HG03432 (cell line): Measurements from ENCODE around the gene PRR5L.
A peak's percentile ranks its signal among the peaks of the same experiment; 100 is the strongest.

Experiments used
- ATAC-seq: cut with Tn5 transposase; IDR thresholded peaks from one replicate; pipeline ENCODE4 v1.9.1; 2021; ENCODE audit warnings: mild to moderate bottlenecking, moderate library complexity; ENCODE audit not compliant: unreplicated experiment

The PRR5L gene

GRCh38 chr11:36376009-36376887 is 80.2 kb downstream of the PRR5L start:
- ATAC-seq, result no peak

DNA sequence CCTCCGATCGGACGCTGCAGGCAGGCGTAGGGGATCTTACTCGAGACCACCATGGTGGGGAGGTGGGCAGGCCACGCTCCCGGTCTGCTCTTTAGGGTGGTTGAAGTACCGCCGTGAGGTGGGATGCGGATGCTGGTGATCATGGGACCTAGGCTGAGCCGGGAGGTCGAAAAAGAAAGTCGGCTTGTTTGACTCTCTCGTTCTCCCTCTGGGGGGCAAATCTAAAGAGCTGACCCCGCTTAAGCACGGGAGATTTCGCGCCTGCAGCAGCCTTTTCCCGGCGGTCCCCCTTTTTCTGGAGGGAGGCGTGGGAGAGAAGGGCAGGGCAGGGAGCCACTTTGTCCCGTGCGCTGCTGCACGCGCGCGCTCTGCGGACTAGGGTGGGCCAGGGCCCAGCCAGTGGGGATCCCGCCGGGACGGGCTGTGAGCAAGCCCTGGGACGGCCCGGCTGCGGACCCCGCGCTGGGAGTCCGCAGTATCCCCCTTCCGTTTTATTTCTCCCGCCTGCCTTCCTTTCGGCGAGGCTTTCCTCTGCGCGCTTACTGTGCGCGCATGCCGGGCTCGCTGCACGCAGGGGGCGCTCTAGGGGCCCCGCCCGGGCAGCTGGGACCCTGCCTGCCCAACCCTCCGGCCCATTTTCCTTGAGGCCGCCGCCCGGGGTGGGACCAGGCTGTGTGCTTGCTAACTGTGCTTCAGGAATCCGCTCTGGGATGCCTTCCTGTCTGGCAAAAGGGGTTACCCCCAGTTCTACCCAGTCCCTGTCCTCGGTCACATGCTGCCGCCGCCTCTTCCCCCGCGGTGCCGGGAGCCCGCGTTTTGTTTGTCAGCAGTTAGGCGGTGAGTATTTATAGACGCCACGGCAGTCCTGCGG is 81.0 kb downstream of the PRR5L start:
- peak; percentile 58 for ATAC-seq

GRCh38 chr11:36377759-36378564 is 81.9 kb downstream of the PRR5L start:
- no peak for ATAC-seq

GRCh38 chr11:36379653-36380052 is 83.6 kb downstream of the PRR5L start:
- ATAC-seq, result no peak

DNA sequence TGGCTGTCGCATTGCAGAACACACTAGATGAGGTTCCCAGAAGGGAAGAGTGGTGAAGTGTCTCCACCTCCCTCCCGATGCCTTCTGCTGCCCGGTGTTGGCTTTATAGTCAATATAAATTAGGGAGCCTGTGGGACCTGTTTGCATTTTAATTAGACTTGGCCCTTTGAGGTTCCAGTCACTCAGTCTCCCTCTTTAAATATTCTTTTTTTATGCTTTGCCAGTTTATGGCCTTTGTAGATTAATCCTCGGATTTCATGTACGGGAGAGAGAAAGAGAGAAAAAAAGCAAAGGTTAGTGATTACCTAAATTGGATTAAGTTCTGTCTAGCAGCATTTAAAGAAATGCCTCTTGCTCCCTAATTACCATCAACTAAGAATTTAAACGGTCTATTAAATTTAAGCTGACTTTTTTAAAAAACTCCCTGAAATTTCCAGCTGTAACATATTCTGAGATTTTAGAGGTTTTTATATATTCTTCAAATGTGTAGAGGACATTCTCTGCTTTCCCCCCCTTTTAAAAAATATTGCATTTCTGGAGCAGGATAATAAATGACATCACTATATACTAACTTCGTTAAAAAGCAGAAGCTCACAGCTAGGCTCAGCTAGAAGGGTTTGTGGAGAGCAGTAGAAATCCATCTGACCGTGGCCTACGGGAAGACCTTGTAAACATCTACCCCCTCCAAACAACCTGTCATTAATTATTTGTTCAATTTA is 84.4 kb downstream of the PRR5L start:
- ATAC-seq, result no peak

GRCh38 chr11:36381015-36381360 is 84.9 kb downstream of the PRR5L start:
- ATAC-seq, result no peak

- ATAC-seq, result no peak
Measured at GRCh38 chr11:36383195-36383594, 87.1 kb downstream of the PRR5L start.

DNA sequence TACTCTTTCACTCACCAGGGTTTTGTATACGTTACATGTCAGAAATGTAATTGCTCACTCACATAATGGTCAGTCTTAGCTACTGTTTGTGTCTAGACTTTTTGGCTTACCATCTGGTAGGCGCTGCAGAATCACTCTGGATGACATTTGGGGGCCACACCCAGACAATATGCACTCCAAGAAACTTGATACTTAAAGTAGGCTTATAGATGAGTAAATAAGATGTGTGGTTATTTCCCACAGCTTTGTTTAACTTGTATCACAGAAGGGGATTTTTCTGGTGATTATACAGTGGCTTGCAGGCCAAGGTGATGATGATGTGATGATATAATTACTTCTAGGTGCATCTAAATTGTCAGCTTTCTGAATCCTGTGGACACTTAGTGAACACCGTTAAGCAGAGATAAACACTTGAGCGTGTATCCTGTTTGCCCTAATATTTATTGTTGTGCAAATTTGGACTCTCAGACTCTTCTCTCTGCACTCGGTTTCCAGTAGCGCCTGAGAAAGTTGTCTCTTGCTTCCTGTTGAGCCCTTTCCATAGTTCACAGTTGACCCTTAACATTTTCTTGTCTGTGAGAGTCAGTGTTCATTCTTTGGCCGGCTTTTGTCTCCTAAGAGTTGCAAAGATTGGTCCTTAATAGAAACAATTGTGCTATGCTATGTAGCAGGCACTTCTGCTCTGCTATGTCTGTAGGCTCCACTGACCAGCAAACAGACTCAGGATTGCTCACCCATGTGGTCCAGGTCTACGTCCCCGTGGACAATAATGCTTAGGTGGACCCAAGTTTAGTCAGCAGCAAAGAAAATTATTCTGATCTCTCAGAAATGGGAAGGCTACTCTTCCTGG is 89.3 kb downstream of the PRR5L start:
- no peak for ATAC-seq

DNA sequence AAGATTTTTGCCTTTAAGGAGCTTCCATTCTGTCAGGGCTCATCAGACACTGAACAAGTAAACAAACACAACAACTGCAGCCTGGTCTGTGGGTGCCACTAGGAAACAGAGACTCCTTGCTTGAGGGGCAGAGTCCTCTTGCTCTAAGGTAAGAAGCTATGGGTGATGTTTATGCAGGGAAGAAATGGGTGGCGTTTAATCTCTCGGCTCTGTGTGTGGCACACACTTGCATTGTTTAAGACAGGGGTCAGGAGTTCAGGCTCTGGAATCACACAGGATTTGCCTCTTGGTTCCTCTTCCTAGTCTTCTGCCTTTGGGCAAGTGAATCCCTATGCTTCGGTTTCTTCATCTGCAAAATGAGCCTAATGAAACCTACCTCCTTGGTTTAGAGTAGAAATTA is 90.3 kb downstream of the PRR5L start:
- ATAC-seq, result no peak

- no peak for ATAC-seq
Measured at GRCh38 chr11:36388071-36388470, 92.0 kb downstream of the PRR5L start.

DNA sequence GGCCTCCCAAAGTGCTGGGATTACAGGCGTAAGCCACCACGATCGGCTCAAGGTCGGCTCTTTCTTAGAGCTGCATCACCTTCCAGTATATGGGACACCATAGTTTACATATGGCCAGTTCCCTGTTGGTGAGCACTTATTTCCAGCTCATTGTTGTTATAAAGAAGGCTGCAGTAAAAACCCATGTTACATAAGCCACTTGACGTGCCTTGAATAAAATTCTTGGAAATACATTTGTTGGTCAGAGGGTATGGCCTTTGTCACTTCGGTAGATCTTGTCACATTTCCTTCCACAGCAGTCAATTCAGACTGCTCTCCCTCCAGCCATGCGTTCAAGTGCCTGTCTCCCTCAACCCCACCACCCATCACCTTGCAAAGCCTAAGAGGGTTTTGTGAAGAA is 92.9 kb downstream of the PRR5L start:
- ATAC-seq, result no peak

DNA sequence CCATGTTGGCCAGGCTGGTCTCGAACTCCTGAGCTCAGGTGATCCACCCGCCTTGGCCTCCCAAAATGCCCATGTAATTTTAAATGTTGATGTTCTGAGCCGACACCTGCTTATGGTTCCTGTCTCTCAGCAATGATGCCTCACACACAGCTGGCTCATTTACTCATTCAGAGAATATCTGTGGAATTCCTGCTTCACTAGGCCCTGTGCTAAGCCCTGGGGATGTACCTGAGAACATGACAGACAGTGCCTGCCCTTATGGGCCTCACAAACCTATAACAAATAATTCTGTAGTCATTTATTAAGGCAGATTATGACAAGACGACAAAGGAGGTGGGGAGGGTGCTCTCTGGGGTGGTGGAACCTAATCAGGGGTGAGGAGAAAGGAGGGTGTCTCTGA is 93.7 kb downstream of the PRR5L start:
- peak; percentile 57 for ATAC-seq

GRCh38 chr11:36390963-36391471 is 94.9 kb downstream of the PRR5L start:
- no peak for ATAC-seq

DNA sequence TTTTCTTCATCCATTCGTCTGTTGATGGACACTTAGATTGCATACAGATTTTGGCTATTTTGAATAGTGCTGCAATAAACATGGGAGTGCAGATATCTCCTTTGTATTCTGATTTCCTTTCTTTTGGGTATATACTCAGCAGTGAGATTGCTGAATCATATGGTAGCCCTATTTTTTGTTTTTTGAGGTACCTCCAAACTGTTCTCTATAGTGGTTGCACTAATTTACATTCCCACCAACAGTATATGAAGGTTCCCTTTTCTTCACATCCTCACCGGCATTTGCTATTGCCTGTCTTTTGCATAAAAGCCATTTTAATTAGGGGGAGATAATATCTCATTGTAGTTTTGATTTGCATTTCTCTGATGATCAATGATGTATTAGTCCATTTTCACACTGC is 96.1 kb downstream of the PRR5L start:
- ATAC-seq, result no peak

DNA sequence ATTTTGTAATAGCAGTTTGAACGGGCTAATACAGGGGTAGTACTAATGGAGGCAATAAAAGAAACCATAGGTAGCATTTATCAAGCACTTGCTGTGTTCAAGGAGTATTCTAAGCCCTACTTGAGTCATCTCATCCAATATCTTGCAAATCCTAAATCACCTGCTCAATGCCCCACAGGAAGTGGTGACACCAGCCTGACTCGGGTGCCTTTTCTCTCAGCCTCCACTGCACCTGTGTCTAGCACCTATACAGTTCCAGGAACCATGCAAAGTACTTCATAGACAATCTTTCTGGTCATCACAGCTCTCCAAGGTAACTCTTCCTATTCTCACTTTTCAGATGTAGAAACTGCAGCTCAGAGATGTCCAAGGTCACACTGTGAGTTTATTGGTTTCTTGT is 98.0 kb downstream of the PRR5L start:
- no peak for ATAC-seq

DNA sequence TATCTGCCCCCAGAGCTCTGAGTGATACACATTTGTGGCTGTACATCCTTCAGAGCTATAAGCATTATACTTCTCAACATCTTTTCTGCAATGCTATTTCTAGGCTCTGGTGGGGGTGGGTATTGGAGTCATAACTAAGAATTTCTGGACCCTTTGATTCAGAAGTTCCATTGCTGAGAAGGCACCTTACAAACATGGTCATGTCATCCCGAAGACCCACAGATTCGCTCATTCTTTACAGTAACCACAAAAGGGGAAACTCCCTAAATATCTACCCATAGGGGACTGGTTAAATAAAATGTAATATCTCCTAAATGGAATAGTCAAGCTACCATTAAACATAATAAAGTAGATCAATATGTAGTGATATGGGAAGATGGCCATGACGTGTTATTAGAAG is 98.8 kb downstream of the PRR5L start:
- ATAC-seq, result no peak

- ATAC-seq, result no peak
Measured at GRCh38 chr11:36395978-36396736, 100.1 kb downstream of the PRR5L start.

DNA sequence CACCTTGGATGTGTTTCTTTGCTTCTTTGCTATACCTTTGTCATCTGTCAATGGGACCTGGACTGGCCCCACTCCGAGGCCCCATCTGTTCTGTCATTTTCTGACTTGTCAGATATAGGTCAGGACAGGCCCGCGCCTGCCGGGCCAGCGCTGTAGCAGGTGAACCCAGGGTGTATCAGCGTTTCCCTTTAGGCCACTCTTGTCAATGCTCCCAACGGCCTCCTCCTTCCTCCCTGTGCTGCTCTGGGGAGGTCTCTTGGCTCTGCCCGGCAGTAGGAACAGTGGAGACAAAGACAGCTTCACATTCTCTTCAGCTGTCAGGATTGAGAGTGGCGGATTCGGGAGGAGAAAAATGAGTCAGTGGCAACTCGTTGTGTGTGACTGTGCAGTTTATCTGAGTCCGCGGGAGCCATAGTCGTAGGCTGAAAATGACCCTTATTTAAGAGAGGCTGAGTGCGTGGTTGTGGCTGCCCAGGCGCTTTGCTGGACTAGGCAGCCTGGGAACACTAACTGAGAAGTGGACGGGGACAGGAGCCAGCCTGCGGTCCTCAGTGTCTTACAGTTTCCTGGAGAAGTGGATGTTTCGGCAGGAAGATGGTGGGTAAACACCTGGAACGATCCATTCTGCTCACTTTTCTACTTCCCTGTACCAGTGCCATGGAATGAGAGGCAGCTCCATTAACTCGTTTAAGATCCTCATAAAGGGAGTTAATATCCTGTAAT is 102.3 kb downstream of the PRR5L start:
- ATAC-seq, result no peak
